ENCODE measurements around the gene SMYD4. TPM values are rescaled to one million over a fixed set of nuclear protein-coding genes. Genes with fewer than 3 reads are reported as not detected.

Gene SMYD4
- total and polyA plus RNA-seq, 2 experiments from 2014 or later: 17.0 to 21.9 TPM

- Mint-ChIP-seq H3K36me3 (ENCODE audit: low read depth) (peaks cover 56% of the 10 kb centered on the region), H3K4me3 (no peak overlapping the region), H3K27ac (no peak overlapping the region), H3K4me1 (no peaks in the 10 kb centered on the region), H3K27me3 (ENCODE audit: insufficient read depth, low read depth, poor library complexity) (no peaks in the 10 kb centered on the region), H3K9me3 (no peaks in the 10 kb centered on the region)
- peaks cover 12% of the 10 kb centered on the region for H4K20me1 ChIP-seq (replicated peaks; ENCODE audit: insufficient read depth)
- peaks cover 35% of the 10 kb centered on the region; the same call in 1 of the 2 replicates for H3K36me3 ChIP-seq (ENCODE audit: insufficient read depth)
- no peak overlapping the region for H3K4me2 ChIP-seq
- H2AFZ ChIP-seq: no peak overlapping the region
- peaks cover 7% of the 10 kb centered on the region for H3K79me2 ChIP-seq (replicated peaks; ENCODE audit: insufficient read depth)
- H3K4me3 ChIP-seq: no peak overlapping the region
- no peaks in the 10 kb centered on the region for H3K4me1 ChIP-seq (ENCODE audit: insufficient read depth)
- ATAC-seq (no peak), DNase-seq (ENCODE audit: low spot score) (no peak)
- no peaks in the 10 kb centered on the region for H3K27me3 ChIP-seq (ENCODE audit: insufficient read depth)
- TF ChIP-seq ZNF462 (CRISPR knock-in tag; IDR thresholded peaks at IDR 0.05): no peak
- no peak for TF ChIP-seq EZH2 (IDR thresholded peaks at IDR 0.05; ENCODE audit: low read depth, unreplicated experiment)
- no peak for TF ChIP-seq NANOG (IDR thresholded peaks at IDR 0.05; ENCODE audit: borderline replicate concordance)
- TF ChIP-seq POLR2AphosphoS5 (IDR thresholded peaks at IDR 0.05; ENCODE audit: low read depth): no peak
- TF ChIP-seq JUNB (IDR thresholded peaks at IDR 0.05; ENCODE audit: unreplicated experiment): no peak
- TF ChIP-seq EZH2phosphoT487 (IDR thresholded peaks at IDR 0.05; ENCODE audit: unreplicated experiment): no peak
- no peak for TF ChIP-seq ETS1 (IDR thresholded peaks at IDR 0.05)
- TF ChIP-seq STAT1 (IDR thresholded peaks at IDR 0.05; ENCODE audit: unreplicated experiment): no peak
- TF ChIP-seq CREB1 (CRISPR knock-in tag; IDR thresholded peaks at IDR 0.05; ENCODE audit: low read depth): no peak
- TF ChIP-seq CTCF (conservative IDR thresholded peaks at IDR 0.05; ENCODE audit: low read depth in 2 of 2): no peak
- no peak for TF ChIP-seq ZNF114 (CRISPR knock-in tag; IDR thresholded peaks at IDR 0.05)
- TF ChIP-seq ZNF331 (CRISPR knock-in tag; IDR thresholded peaks at IDR 0.05; ENCODE audit: low read depth): no peak
- no peak for TF ChIP-seq REST (IDR thresholded peaks at IDR 0.05; ENCODE audit: unreplicated experiment)
- H3K27ac ChIP-seq (ENCODE audit: low read depth): no peak overlapping the region
- H3F3A ChIP-seq (replicated peaks; ENCODE audit: low read depth): no peaks in the 10 kb centered on the region
- H3K9me2 ChIP-seq (ENCODE audit: insufficient read depth): no peaks in the 10 kb centered on the region
Observed at GRCh38 chr17:1847191-1847590, 17.5 kb upstream of the SMYD4 start.
